ENCODE results near the gene LGR6.

GRCh38 chr1:202207292-202207691, 13.7 kb downstream of the LGR6 start:
- peak; percentile 20; the same call in 1 of the 2 replicates for TF ChIP-seq RAD21 (IDR thresholded peaks at IDR 0.05; ENCODE audit: low read length)
- TF ChIP-seq CTCF (conservative IDR thresholded peaks at IDR 0.05; ENCODE audit: low read depth, low read length) = peak; percentile 22; the same call in 1 of the 2 replicates
- no peak for TF ChIP-seq SMC3 (IDR thresholded peaks at IDR 0.05; ENCODE audit: low read depth, low read length)
- TF ChIP-seq MAFK (IDR thresholded peaks at IDR 0.05; ENCODE audit: low read depth, low read length) = no peak
- TF ChIP-seq RFX5 (IDR thresholded peaks at IDR 0.05; ENCODE audit: low read depth, low read length) = no peak
- TF ChIP-seq ELK1 (IDR thresholded peaks at IDR 0.05; ENCODE audit: borderline replicate concordance, low read depth, low read length) = no peak
- TF ChIP-seq POLR2A (IDR thresholded peaks at IDR 0.05; ENCODE audit: low read depth, low read length) = no peak
- no peak for TF ChIP-seq NFE2L2 (IDR thresholded peaks at IDR 0.05; ENCODE audit: low read depth, low read length)
- no peak for TF ChIP-seq CEBPB (IDR thresholded peaks at IDR 0.05; ENCODE audit: low read depth, low read length)
- TF ChIP-seq FOS (IDR thresholded peaks at IDR 0.05; ENCODE audit: low read depth, low read length) = no peak
- no peak for TF ChIP-seq MAZ (IDR thresholded peaks at IDR 0.05; ENCODE audit: borderline replicate concordance, low read depth, low read length)
- no peak for TF ChIP-seq MXI1 (IDR thresholded peaks at IDR 0.05; ENCODE audit: borderline replicate concordance, low read depth, low read length)
- TF ChIP-seq USF2 (IDR thresholded peaks at IDR 0.05; ENCODE audit: low read depth, low read length) = no peak
